PC-9 (cell line): Measurements from ENCODE around the gene CCDC60.

Experiments used
- CTCF ChIP-seq: fragments of 200-600 bp; sonication (generic); conservative IDR thresholded peaks from 2 replicates; pipeline ENCODE4 v1.6.1; 2017; ENCODE audit warnings: mixed run types, antibody characterized with exemption, mild to moderate bottlenecking, moderate library complexity
- EZH2 ChIP-seq: fragments of 200-600 bp; sonication (generic); IDR thresholded peaks from 2 replicates; pipeline ENCODE4 v1.8.0; 2017; ENCODE audit warnings: antibody characterized with exemption, low read depth

- TF ChIP-seq CTCF = no peak
- no peak for TF ChIP-seq EZH2
These were observed 51.1 kb downstream of the CCDC60 start for GRCh38 chr12:119385659-119386058.
